HG02759 (cell line): ENCODE data around the gene CIRBP.

Source experiments
- ATAC-seq: cut with Tn5 transposase; IDR thresholded peaks from one replicate; pipeline ENCODE4 v1.9.1; 2021; ENCODE audit warnings: mild to moderate bottlenecking, moderate library complexity; ENCODE audit not compliant: unreplicated experiment

CIRBP gene

GRCh38 chr19:1254530-1255185, 14.5 kb upstream of the CIRBP start:
- ATAC-seq = no peak

- ATAC-seq = no peak
Observed at GRCh38 chr19:1255186-1256161, 13.7 kb upstream of the CIRBP start.

- no peak for ATAC-seq
Observed at GRCh38 chr19:1256646-1257474, 12.3 kb upstream of the CIRBP start.

GRCh38 chr19:1257475-1258162, 11.5 kb upstream of the CIRBP start:
- no peak for ATAC-seq

GRCh38 chr19:1258163-1258492, 11.0 kb upstream of the CIRBP start:
- ATAC-seq = no peak

- ATAC-seq = no peak
Observed at GRCh38 chr19:1258707-1259205, 10.4 kb upstream of the CIRBP start.

GRCh38 chr19:1259206-1259875, 9.8 kb upstream of the CIRBP start:
- peak; percentile 34 for ATAC-seq

- peak; percentile 13 for ATAC-seq
Observed at GRCh38 chr19:1259876-1260748, 9.0 kb upstream of the CIRBP start.

- peak; percentile 67 for ATAC-seq
Observed at GRCh38 chr19:1260749-1261537, 8.2 kb upstream of the CIRBP start.

- no peak for ATAC-seq
Observed at GRCh38 chr19:1261538-1261797, 7.7 kb upstream of the CIRBP start.

- no peak for ATAC-seq
Observed at GRCh38 chr19:1261798-1262622, 7.1 kb upstream of the CIRBP start.

- ATAC-seq = no peak
Observed at GRCh38 chr19:1262623-1263123, 6.5 kb upstream of the CIRBP start.

GRCh38 chr19:1263188-1263587, 5.9 kb upstream of the CIRBP start:
- ATAC-seq = no peak

- ATAC-seq = no peak
Observed at GRCh38 chr19:1264801-1265614, 4.1 kb upstream of the CIRBP start.

GRCh38 chr19:1265615-1266128, 3.5 kb upstream of the CIRBP start:
- no peak for ATAC-seq

- peak; percentile 38 for ATAC-seq
Observed at GRCh38 chr19:1266129-1266915, 2.8 kb upstream of the CIRBP start.
